B cell (primary cell): Measurements from ENCODE around the gene TENM4. TPM values are rescaled to one million over a fixed set of nuclear protein-coding genes. Genes with fewer than 3 reads are reported as not detected.

Experiments
- ATAC-seq: fragments of 200-7000 bp; cut with Tn5 transposase; one replicate; pipeline ENCODE4 v1.10.0; 2021; ENCODE audit warnings: low read depth, mild to moderate bottlenecking, moderate number of reproducible peaks, moderate library complexity
- CTCF ChIA-PET: fragments of 350-600 bp; sonication (Branson Sonifier 250); formaldehyde crosslinking; loops from one replicate; lab custom pipeline; 2021; ENCODE audit warnings: antibody characterized with exemption, inconsistent platforms; lab: Charles Lee
- POLR2A ChIA-PET: fragments of 350-600 bp; sonication (Branson Sonifier 250); formaldehyde crosslinking; loops from one replicate; lab custom pipeline; 2021; ENCODE audit warnings: antibody characterized with exemption; lab: Charles Lee
- DNase-seq: peaks from one replicate; pipeline ENCODE4 v3.0.0; 2013
- H2AFZ ChIP-seq: 2 replicates; pipeline ENCODE4 v1.6.1; 2012; ENCODE audit warnings: mild to moderate bottlenecking, low read depth, low read length; ENCODE audit not compliant: insufficient read depth, poor library complexity, severe bottlenecking
- H3K27ac ChIP-seq, 2 donors: 1 replicate in 1 of 2; 2 replicates in 1 of 2; pipeline ENCODE4 v1.5.1; 2012 to 2013; ENCODE audit warnings: low read length in 2 of 2, mild to moderate bottlenecking in 2 of 2, moderate library complexity in 1 of 2
- H3K27me3 ChIP-seq, 4 experiments: fragments of 200-600 bp in 1 of 4; sonication (generic) in 1 of 4; replicated peaks in 1 of 4; 1 replicate in 2 of 4; 2 replicates in 2 of 4; pipeline versions ENCODE4 v1.6.1 to v1.7.0; 2013 to 2016; ENCODE audit warnings: low read length in 3 of 4, mild to moderate bottlenecking in 2 of 4, mixed read lengths in 1 of 4, moderate library complexity in 1 of 4; ENCODE audit not compliant: insufficient read depth in 4 of 4, control insufficient read depth in 3 of 4; ENCODE audit errors: control extremely low read depth in 1 of 4
- H3K36me3 ChIP-seq, 2 experiments: replicated peaks in 1 of 2; 1 replicate in 1 of 2; 2 replicates in 1 of 2; pipeline versions ENCODE4 v1.6.1 to v1.7.1; 2013; ENCODE audit warnings: low read length in 1 of 2; ENCODE audit not compliant: insufficient read depth in 2 of 2, control insufficient read depth in 1 of 2; ENCODE audit errors: control extremely low read depth in 1 of 2, extremely low read depth in 1 of 2
- H3K4me1 ChIP-seq, 2 donors: fragments of 200-600 bp in 1 of 2; sonication (generic) in 1 of 2; 1 replicate in 1 of 2; 2 replicates in 1 of 2; pipeline versions ENCODE4 v1.5.1 to v1.6.1; 2013 to 2017; ENCODE audit warnings: low read length in 2 of 2; ENCODE audit not compliant: control insufficient read depth in 2 of 2, insufficient read depth in 2 of 2
- H3K4me2 ChIP-seq: replicated peaks from 2 replicates; pipeline ENCODE3; 2012; ENCODE audit warnings: mild to moderate bottlenecking, low read depth, low read length; ENCODE audit not compliant: poor library complexity, severe bottlenecking
- H3K4me3 ChIP-seq, 5 experiments: fragments of 200-600 bp in 1 of 5; sonication (generic) in 1 of 5; 1 replicate in 3 of 5; 2 replicates in 2 of 5; pipeline versions ENCODE4 v1.5.1 to v1.7.0; 2011 to 2016; ENCODE audit warnings: low read length in 4 of 5, mild to moderate bottlenecking in 4 of 5, low read depth in 2 of 5, control low read depth in 1 of 5, moderate library complexity in 1 of 5; ENCODE audit not compliant: insufficient read depth in 1 of 5; ENCODE audit errors: control extremely low read depth in 1 of 5, extremely low read depth in 1 of 5
- H3K79me2 ChIP-seq: fragments of 200-600 bp; sonication (generic); one replicate; pipeline ENCODE4 v1.6.0; 2016; ENCODE audit warnings: low read length; ENCODE audit not compliant: control insufficient read depth, insufficient read depth
- H3K9ac ChIP-seq: fragments of 200-600 bp; sonication (generic); 2 replicates; pipeline ENCODE4 v1.6.1; 2017; ENCODE audit warnings: mild to moderate bottlenecking, low read length, moderate library complexity
- H3K9me3 ChIP-seq, 3 donors: one replicate each; pipeline versions ENCODE4 v1.6.1 to v1.7.1; 2013; ENCODE audit warnings: low read length in 2 of 3; ENCODE audit not compliant: control insufficient read depth in 2 of 3, insufficient read depth in 1 of 3; ENCODE audit errors: control extremely low read depth in 1 of 3
- H4K20me1 ChIP-seq: 2 replicates; pipeline ENCODE4 v1.6.0; 2012; ENCODE audit warnings: mild to moderate bottlenecking, low read length; ENCODE audit not compliant: insufficient read depth, control insufficient read depth, poor library complexity, severe bottlenecking
- H3K27ac Mint-ChIP-seq: one replicate; pipeline ENCODE4 v1.8.0; 2021; ENCODE audit warnings: mixed read lengths
- H3K27me3 Mint-ChIP-seq: one replicate; pipeline ENCODE4 v1.8.0; 2021; ENCODE audit warnings: mixed read lengths
- H3K4me1 Mint-ChIP-seq: one replicate; pipeline ENCODE4 v1.8.0; 2021; ENCODE audit warnings: mixed read lengths
- H3K4me3 Mint-ChIP-seq: one replicate; pipeline ENCODE4 v1.8.0; 2021; ENCODE audit warnings: mixed read lengths
- H3K9me3 Mint-ChIP-seq: one replicate; pipeline ENCODE4 v1.8.0; 2022; ENCODE audit warnings: mixed read lengths; ENCODE audit not compliant: insufficient read depth
- EZH2 ChIP-seq: IDR thresholded peaks from 2 replicates; pipeline ENCODE4 v1.6.1; 2012; ENCODE audit warnings: borderline replicate concordance, low read depth, mild to moderate bottlenecking, moderate library complexity, low read length; ENCODE audit not compliant: insufficient read depth, poor library complexity, severe bottlenecking
- WGBS: methylation state at CpG from one replicate; pipeline ENCODE4 v1.1.5; 2013; ENCODE audit warnings: missing lambda C conversion rate; ENCODE audit not compliant: insufficient coverage; 5-methylcytosine and 5-hydroxymethylcytosine counted together
- intact Hi-C: fragments of 100-400 bp; cut with micrococcal nuclease; formaldehyde crosslinking; loops from one replicate; pipeline ENCODE4 v1.10.0; 2022
- polyA plus RNA-seq: library from polyadenylated mRNA; depleted of rRNA; stranded (reverse); fragments of >200 nt; gene quantifications from 2 replicates; pipeline ENCODE4 v1.2.3, GENCODE V29; 2012
- total RNA-seq, 2 donors: library from RNA; stranded (reverse); fragments of 120-200 nt in 1 of 2; gene quantifications; 1 replicate in 1 of 2; 2 replicates in 1 of 2; pipeline versions ENCODE4 v1.2.3 to v1.2.4, GENCODE V29; 2013 to 2022
- TF ChIP-seq, protein P1 (sequence below): fragments of 200-600 bp; IDR thresholded peaks from one replicate; pipeline ENCODE4 v1.8.0; 2022; ENCODE audit warnings: antibody characterized with exemption, mild to moderate bottlenecking

TENM4 gene
- total and polyA plus RNA-seq, 2 donors (not counting 1 experiment from before 2014, with no cell fraction given), result 0.09 to 5.7 TPM

DNA sequence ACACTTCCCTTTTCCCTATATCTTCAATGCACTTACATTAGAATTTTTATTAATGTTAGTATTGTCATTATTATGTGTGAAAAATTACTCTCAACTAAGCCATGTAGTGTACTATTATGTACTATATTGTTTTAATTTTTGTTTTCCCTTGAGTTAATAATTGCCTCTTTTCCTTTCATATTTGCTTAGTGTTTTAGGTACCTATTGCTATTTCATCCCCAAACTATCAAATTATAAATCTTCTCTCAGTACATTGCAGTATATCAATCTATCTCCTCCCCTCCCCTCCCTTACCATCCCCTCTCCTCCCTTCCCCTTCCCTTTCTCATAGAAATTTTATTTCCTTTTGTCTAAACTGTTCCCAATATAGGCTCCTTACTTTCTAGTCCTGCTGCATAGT, 12.8 kb upstream of the TENM4 start:
- peaks cover 0 to 5% (median 2%) of the 10 kb centered on the region in 4 experiments for H3K27me3 ChIP-seq
- H3K4me3 ChIP-seq, result no peak overlapping the region
- Mint-ChIP-seq H3K9me3 (no peaks in the 10 kb centered on the region), H3K4me3 (no peak overlapping the region), H3K27ac (no peak overlapping the region), H3K27me3 (peaks cover 42% of the 10 kb centered on the region), H3K4me1 (no peaks in the 10 kb centered on the region)
- no peaks in the 10 kb centered on the region for H4K20me1 ChIP-seq
- no peaks in the 10 kb centered on the region for H3K9me3 ChIP-seq
- no peaks in the 10 kb centered on the region for H3K4me1 ChIP-seq
- no peak overlapping the region for H3K27ac ChIP-seq
- TF ChIP-seq, protein P1, sequence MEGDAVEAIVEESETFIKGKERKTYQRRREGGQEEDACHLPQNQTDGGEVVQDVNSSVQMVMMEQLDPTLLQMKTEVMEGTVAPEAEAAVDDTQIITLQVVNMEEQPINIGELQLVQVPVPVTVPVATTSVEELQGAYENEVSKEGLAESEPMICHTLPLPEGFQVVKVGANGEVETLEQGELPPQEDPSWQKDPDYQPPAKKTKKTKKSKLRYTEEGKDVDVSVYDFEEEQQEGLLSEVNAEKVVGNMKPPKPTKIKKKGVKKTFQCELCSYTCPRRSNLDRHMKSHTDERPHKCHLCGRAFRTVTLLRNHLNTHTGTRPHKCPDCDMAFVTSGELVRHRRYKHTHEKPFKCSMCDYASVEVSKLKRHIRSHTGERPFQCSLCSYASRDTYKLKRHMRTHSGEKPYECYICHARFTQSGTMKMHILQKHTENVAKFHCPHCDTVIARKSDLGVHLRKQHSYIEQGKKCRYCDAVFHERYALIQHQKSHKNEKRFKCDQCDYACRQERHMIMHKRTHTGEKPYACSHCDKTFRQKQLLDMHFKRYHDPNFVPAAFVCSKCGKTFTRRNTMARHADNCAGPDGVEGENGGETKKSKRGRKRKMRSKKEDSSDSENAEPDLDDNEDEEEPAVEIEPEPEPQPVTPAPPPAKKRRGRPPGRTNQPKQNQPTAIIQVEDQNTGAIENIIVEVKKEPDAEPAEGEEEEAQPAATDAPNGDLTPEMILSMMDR, result no peak
- no peak for TF ChIP-seq EZH2
- DNase-seq (no peak), ATAC-seq (no peak)
- no peak overlapping the region for H3K4me2 ChIP-seq
- POLR2A ChIA-PET, result no interaction called here
- intact Hi-C loops, result no loop called here
- H2AFZ ChIP-seq, result no peak overlapping the region
- no peak overlapping the region for H3K9ac ChIP-seq
- no peaks in the 10 kb centered on the region for H3K79me2 ChIP-seq
- no peaks in the 10 kb centered on the region for H3K36me3 ChIP-seq
- CTCF ChIA-PET, result interaction anchor here (0.9 to 1.3 kb wide), 2 partner anchors 13 to 52 kb away, joined by 3 to 8 read pairs; partner anchors contain the start of gene TENM4

DNA sequence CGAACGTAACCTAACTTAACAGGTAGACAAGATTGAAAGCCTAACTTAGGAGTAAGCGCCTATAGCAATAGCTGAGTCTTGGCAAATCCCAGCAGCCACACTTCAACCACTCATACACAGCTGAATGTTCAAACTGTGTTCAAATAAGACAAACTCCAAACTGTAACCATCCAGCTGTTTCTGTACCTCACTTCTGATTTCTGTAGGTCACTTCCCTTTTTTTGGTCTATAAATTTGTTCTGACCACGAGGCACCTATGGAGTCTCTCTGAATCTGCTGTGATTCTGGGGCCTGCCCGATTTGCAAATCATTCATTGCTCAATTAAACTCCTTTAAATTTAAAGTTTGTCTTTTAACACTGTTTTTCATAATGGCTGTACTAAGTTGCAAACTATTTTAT, 8.2 kb upstream of the TENM4 start:
- no peak overlapping the region for H3K27ac Mint-ChIP-seq
- H3K36me3 ChIP-seq, result no peaks in the 10 kb centered on the region
- ChIA-PET CTCF (no interaction called here), POLR2A (no interaction called here)
- DNase-seq (no peak), ATAC-seq (no peak)
- H3K9me3 Mint-ChIP-seq, result no peaks in the 10 kb centered on the region
- no peak overlapping the region for H3K4me3 ChIP-seq
- H3K9me3 ChIP-seq, result no peaks in the 10 kb centered on the region
- H3K4me1 Mint-ChIP-seq, result no peaks in the 10 kb centered on the region
- no peak overlapping the region for H3K9ac ChIP-seq
- intact Hi-C loops, result no loop called here
- peaks cover 0 to 2% (median 0%) of the 10 kb centered on the region in 4 experiments for H3K27me3 ChIP-seq
- no peak overlapping the region for H2AFZ ChIP-seq
- no peaks in the 10 kb centered on the region for H3K4me1 ChIP-seq
- no peak overlapping the region for H3K27ac ChIP-seq
- no peaks in the 10 kb centered on the region for H3K79me2 ChIP-seq
- no peaks in the 10 kb centered on the region for H4K20me1 ChIP-seq
- TF ChIP-seq EZH2, result no peak
- TF ChIP-seq, protein P1, result no peak
- H3K27me3 Mint-ChIP-seq, result peaks cover 22% of the 10 kb centered on the region
- 100% methylated on average over 2 of the region's 5 CpGs for WGBS
- no peak overlapping the region for H3K4me2 ChIP-seq
- no peak overlapping the region for H3K4me3 Mint-ChIP-seq
